Measurements from ENCODE around the gene PTPRM. TPM values are rescaled to one million over a fixed set of nuclear protein-coding genes. Genes with fewer than 3 reads are reported as not detected.

Gene PTPRM
- total RNA-seq, 1 experiment from 2014 or later: 1.6 TPM

DNA sequence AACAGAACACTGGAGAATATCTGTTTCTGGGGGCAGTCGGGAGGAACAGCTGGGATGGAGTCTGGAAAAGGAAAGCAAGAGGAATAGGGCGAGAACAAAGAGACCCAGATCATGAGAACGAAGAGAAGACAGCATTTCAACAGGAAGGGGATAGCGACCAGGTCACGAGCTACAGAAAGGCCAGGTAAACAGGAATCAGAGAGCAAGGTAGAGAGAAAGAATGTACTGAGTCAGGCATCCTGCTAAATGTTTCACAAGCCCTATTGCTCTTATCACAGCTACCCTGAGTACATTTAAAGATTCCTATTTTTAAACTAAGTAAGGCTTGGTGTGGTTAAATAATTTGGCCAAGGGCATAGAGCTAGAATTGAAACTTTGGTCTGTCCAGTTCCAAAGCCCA lies 787.2 kb downstream of the PTPRM start:
- H3K27me3 ChIP-seq (ENCODE audit: control insufficient read depth, insufficient read depth, low read length): peaks cover 8% of the 10 kb centered on the region; the same call in 1 of the 2 replicates
- in situ Hi-C loops (cut with HindIII; ENCODE audit: low pct_unique_long_range_greater_than_20kb, low sequenced_read_pairs): no loop called here
- CTCF ChIA-PET: interaction anchor here (0.6 kb wide), 1 partner anchor 15 kb away, joined by 7 read pairs; no protein-coding TSS in a partner anchor
- no peaks in the 10 kb centered on the region for H3K4me1 ChIP-seq (ENCODE audit: control insufficient read depth, insufficient read depth, low read length)
- TF ChIP-seq TCF7L2 (IDR thresholded peaks at IDR 0.05; ENCODE audit: low read depth, low read length) (no peak), REST (IDR thresholded peaks at IDR 0.05; ENCODE audit: insufficient read depth in 1 of 2, low read depth in 2 of 2, low read length in 1 of 2) (no peak)
- ATAC-seq: no peak
- H3K4me3 ChIP-seq (ENCODE audit: low read depth in 2 of 2, low read length in 2 of 2): no peak overlapping the region
- no peaks in the 10 kb centered on the region for H3K36me3 ChIP-seq (ENCODE audit: control insufficient read depth, insufficient read depth, low read length)
- no peak for DNase-seq (ENCODE audit: low read depth, low spot score)
- POLR2A ChIA-PET: no interaction called here
- H3K9me3 ChIP-seq (ENCODE audit: control insufficient read depth, insufficient read depth, low read depth, low read length): no peaks in the 10 kb centered on the region
- intact Hi-C loops (cut with micrococcal nuclease; ENCODE audit: unreplicated experiment): no loop called here
- no TSS peak for BruUV-seq (replicated peaks)
- no peak overlapping the region for H3K27ac ChIP-seq (ENCODE audit: low read length)

DNA sequence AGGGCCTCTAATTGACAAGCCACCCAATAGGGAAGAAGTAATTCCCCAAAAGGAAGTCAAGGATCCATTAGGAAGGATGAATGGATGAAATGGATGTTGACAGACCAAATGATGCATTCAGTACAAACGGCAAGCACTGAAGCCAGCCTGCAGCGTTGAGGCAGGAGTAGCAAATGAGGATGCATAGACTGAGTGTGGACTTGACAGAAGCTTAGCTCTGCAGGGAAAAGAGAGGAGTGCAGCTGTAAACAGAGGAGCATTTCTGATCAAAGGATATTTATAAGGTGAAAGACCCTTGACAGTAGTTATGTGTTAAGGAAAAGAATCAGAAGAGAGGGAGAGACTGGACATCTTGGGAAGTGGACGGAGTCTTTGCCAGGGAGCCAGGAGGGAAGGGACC lies 788.9 kb downstream of the PTPRM start:
- H3K9me3 ChIP-seq (ENCODE audit: control insufficient read depth, insufficient read depth, low read depth, low read length): no peaks in the 10 kb centered on the region
- H3K4me1 ChIP-seq (ENCODE audit: control insufficient read depth, insufficient read depth, low read length): no peaks in the 10 kb centered on the region
- no peak for ATAC-seq
- ChIA-PET POLR2A (no interaction called here), CTCF (no interaction called here)
- H3K27me3 ChIP-seq (ENCODE audit: control insufficient read depth, insufficient read depth, low read length): peaks cover 13% of the 10 kb centered on the region
- H3K4me3 ChIP-seq (ENCODE audit: low read depth in 2 of 2, low read length in 2 of 2): no peak overlapping the region
- no peak for DNase-seq (ENCODE audit: low read depth, low spot score)
- TF ChIP-seq SIN3A (IDR thresholded peaks at IDR 0.05; ENCODE audit: borderline replicate concordance, insufficient read depth, low read depth, low read length): no peak
- no peak for TF ChIP-seq POLR2AphosphoS5 (IDR thresholded peaks at IDR 0.05; ENCODE audit: low read depth, low read length)
- TF ChIP-seq REST (IDR thresholded peaks at IDR 0.05; ENCODE audit: insufficient read depth in 1 of 2, low read depth in 2 of 2, low read length in 1 of 2): no peak
- TF ChIP-seq CTCF (IDR thresholded peaks at IDR 0.05): no peak
- TF ChIP-seq TCF7L2 (IDR thresholded peaks at IDR 0.05; ENCODE audit: low read depth, low read length): no peak
- no peaks in the 10 kb centered on the region for H3K36me3 ChIP-seq (ENCODE audit: control insufficient read depth, insufficient read depth, low read length)
- intact Hi-C loops (cut with micrococcal nuclease; ENCODE audit: unreplicated experiment) (no loop called here), in situ Hi-C loops (cut with HindIII; ENCODE audit: low pct_unique_long_range_greater_than_20kb, low sequenced_read_pairs) (no loop called here)
- no peak overlapping the region for H3K27ac ChIP-seq (ENCODE audit: low read length)
- BruUV-seq (replicated peaks): no TSS peak

Measured in Panc1 (cell line).